OCI-LY7 (cell line): Measurements from ENCODE around the gene CSNK1D. TPM values are rescaled to one million over a fixed set of nuclear protein-coding genes. Genes with fewer than 3 reads are reported as not detected.

ENCODE experiments used
- BruUV-seq: library from RNA; stranded (reverse); fragments of 400-500 nt; replicated peaks from 2 replicates; lab custom pipeline; 2021; lab: Mats Ljungman, UMichigan
- CTCF ChIA-PET: fragments of 300-600 bp; sonication (Branson Sonifier 250); formaldehyde crosslinking; loops from one replicate; lab custom pipeline; 2022; ENCODE audit warnings: antibody characterized with exemption; ENCODE audit not compliant: unreplicated experiment; lab: Charles Lee
- POLR2A ChIA-PET: fragments of 300-600 bp; sonication (Branson Sonifier 250); formaldehyde crosslinking; loops from one replicate; lab custom pipeline; 2022; ENCODE audit warnings: antibody characterized with exemption; lab: Charles Lee
- DNase-seq: peaks from one replicate; pipeline ENCODE4 v3.0.0-alpha.2; 2015; ENCODE audit warnings: low spot score
- H2AFZ ChIP-seq: fragments of 200-600 bp; sonication (generic), shearing (Covaris generic); 2 replicates; pipeline ENCODE4 v1.6.1; 2014; ENCODE audit warnings: mild to moderate bottlenecking, antibody characterized with exemption, low read length, moderate library complexity
- H3K27ac ChIP-seq: fragments of 200-600 bp; sonication (generic); 2 replicates; pipeline ENCODE4 v1.5.1; 2014; ENCODE audit warnings: mixed run types, low read depth, mild to moderate bottlenecking, moderate library complexity, low read length, inconsistent platforms; ENCODE audit not compliant: poor library complexity, severe bottlenecking
- H3K36me3 ChIP-seq: fragments of 200-600 bp; sonication (generic); 2 replicates; pipeline ENCODE4 v1.6.1; 2014; ENCODE audit warnings: mild to moderate bottlenecking, antibody characterized with exemption, low read length, moderate library complexity, mixed read lengths; ENCODE audit not compliant: insufficient read depth
- H3K4me1 ChIP-seq: fragments of 200-600 bp; sonication (generic); 2 replicates; pipeline ENCODE4 v1.5.1; 2014; ENCODE audit warnings: mild to moderate bottlenecking, low read length; ENCODE audit not compliant: insufficient read depth, poor library complexity, severe bottlenecking
- H3K4me2 ChIP-seq: fragments of 200-600 bp; sonication (generic); 2 replicates; pipeline ENCODE4 v1.6.1; 2014; ENCODE audit warnings: mild to moderate bottlenecking, low read length
- H3K4me3 ChIP-seq: fragments of 200-600 bp; sonication (generic); 2 replicates; pipeline ENCODE4 v1.5.1; 2014; ENCODE audit warnings: mild to moderate bottlenecking, low read depth, low read length; ENCODE audit not compliant: poor library complexity, severe bottlenecking
- H3K79me2 ChIP-seq: fragments of 200-600 bp; sonication (generic); 2 replicates; pipeline ENCODE4 v1.6.1; 2016; ENCODE audit warnings: low read depth, mild to moderate bottlenecking, low read length, moderate library complexity, mixed read lengths; ENCODE audit not compliant: insufficient read depth
- H3K9me2 ChIP-seq: fragments of 200-600 bp; sonication (generic); 2 replicates; pipeline ENCODE4 v1.6.1; 2016; ENCODE audit warnings: mild to moderate bottlenecking, low read length, mixed read lengths; ENCODE audit not compliant: insufficient read depth
- H3K9me3 ChIP-seq: fragments of 200-600 bp; sonication (generic); 2 replicates; pipeline ENCODE4 v1.6.1; 2014; ENCODE audit warnings: mild to moderate bottlenecking, mixed run types, low read length, mixed read lengths
- H4K20me1 ChIP-seq: fragments of 200-600 bp; sonication (generic); 2 replicates; pipeline ENCODE4 v1.6.1; 2014; ENCODE audit warnings: mild to moderate bottlenecking, antibody characterized with exemption, low read length, moderate library complexity, mixed read lengths; ENCODE audit not compliant: insufficient read depth
- EZH2phosphoT487 ChIP-seq: fragments of 200-600 bp; sonication (generic); IDR thresholded peaks from 2 replicates; pipeline ENCODE4 v1.6.1; 2018; ENCODE audit warnings: low read depth, borderline replicate concordance, mild to moderate bottlenecking, mixed run types, antibody characterized with exemption, low read length, moderate library complexity, mixed read lengths
- intact Hi-C: fragments of 100-400 bp; cut with micrococcal nuclease; formaldehyde crosslinking; loops from one replicate; pipeline ENCODE4 v1.10.0; 2022; ENCODE audit not compliant: unreplicated experiment
- total RNA-seq, 2 experiments: library from RNA; depleted of rRNA in 1 of 2; stranded (reverse); fragments of >200 nt in 1 of 2; shearing (Covaris generic) in 1 of 2; gene quantifications; 2 replicates each; pipeline ENCODE4 v1.2.3, GENCODE V29; 2014 to 2022
- TF ChIP-seq, protein P1 (sequence below): fragments of 200-600 bp; sonication (generic); conservative IDR thresholded peaks from 2 replicates; pipeline ENCODE4 v1.5.1; 2014; ENCODE audit warnings: mild to moderate bottlenecking, antibody characterized with exemption, low read length, moderate library complexity, mixed read lengths

CSNK1D gene
- total RNA-seq, 2 experiments from 2014 or later = 53.0 to 181 TPM

- POLR2A ChIA-PET = no interaction called here
- intact Hi-C loops = no loop called here
- Histone ChIP-seq H3K27ac (no peak within 1 kb of the TSS), H3K9me2 (no peaks in the 10 kb centered on the region), H3K9me3 (peaks cover 8% of the 10 kb centered on the region; the same call in 1 of the 2 replicates), H3K79me2 (no peaks in the 10 kb centered on the region), H3K4me1 (no peaks in the 10 kb centered on the region), H2AFZ (no peak within 1 kb of the TSS), H3K36me3 (no peaks in the 10 kb centered on the region), H3K4me3 (no peak within 1 kb of the TSS), H4K20me1 (no peaks in the 10 kb centered on the region), H3K4me2 (no peak within 1 kb of the TSS)
- no TSS peak for BruUV-seq
- DNase-seq = no peak
- CTCF ChIA-PET = interaction anchor here (0.6 kb wide), 1 partner anchor 17 kb away, joined by 6 read pairs; no protein-coding TSS in a partner anchor
- TF ChIP-seq, protein P1, sequence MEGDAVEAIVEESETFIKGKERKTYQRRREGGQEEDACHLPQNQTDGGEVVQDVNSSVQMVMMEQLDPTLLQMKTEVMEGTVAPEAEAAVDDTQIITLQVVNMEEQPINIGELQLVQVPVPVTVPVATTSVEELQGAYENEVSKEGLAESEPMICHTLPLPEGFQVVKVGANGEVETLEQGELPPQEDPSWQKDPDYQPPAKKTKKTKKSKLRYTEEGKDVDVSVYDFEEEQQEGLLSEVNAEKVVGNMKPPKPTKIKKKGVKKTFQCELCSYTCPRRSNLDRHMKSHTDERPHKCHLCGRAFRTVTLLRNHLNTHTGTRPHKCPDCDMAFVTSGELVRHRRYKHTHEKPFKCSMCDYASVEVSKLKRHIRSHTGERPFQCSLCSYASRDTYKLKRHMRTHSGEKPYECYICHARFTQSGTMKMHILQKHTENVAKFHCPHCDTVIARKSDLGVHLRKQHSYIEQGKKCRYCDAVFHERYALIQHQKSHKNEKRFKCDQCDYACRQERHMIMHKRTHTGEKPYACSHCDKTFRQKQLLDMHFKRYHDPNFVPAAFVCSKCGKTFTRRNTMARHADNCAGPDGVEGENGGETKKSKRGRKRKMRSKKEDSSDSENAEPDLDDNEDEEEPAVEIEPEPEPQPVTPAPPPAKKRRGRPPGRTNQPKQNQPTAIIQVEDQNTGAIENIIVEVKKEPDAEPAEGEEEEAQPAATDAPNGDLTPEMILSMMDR = no peak
- TF ChIP-seq EZH2phosphoT487 = no peak
Observed at GRCh38 chr17:82317394-82318168, 44.1 kb upstream of the CSNK1D start, which contains the start of gene CD7. CD7 (minus strand) TSS chr17:82317608; CDS start chr17:82317495, 113 bp downstream.

- no TSS peak for BruUV-seq
- no peak for DNase-seq
- ChIA-PET POLR2A (no interaction called here), CTCF (interaction anchor here (0.5 to 0.6 kb wide), 2 partner anchors 12 to 18 kb away, joined by 4 to 6 read pairs; no protein-coding TSS in a partner anchor)
- H3K79me2 ChIP-seq = no peaks in the 10 kb centered on the region
- H2AFZ ChIP-seq = no peak overlapping the region
- intact Hi-C loops = no loop called here
- H3K9me3 ChIP-seq = peaks cover 8% of the 10 kb centered on the region; the same call in 1 of the 2 replicates
- H3K4me2 ChIP-seq = no peak overlapping the region
- no peak overlapping the region for H3K4me3 ChIP-seq
- no peak overlapping the region for H3K27ac ChIP-seq
- no peaks in the 10 kb centered on the region for H3K4me1 ChIP-seq
- no peaks in the 10 kb centered on the region for H3K9me2 ChIP-seq
- no peak for TF ChIP-seq EZH2phosphoT487
- TF ChIP-seq, protein P1 = no peak
- H4K20me1 ChIP-seq = no peaks in the 10 kb centered on the region
- H3K36me3 ChIP-seq = no peaks in the 10 kb centered on the region
Observed at GRCh38 chr17:82316651-82317393, 43.3 kb upstream of the CSNK1D start.
